Mesenchymal stem cell (in vitro differentiated cells and primary cell): Measurements from ENCODE around the gene MAPK1IP1L.

Experiments used
- DNase-seq: peaks from one replicate; pipeline ENCODE4 v3.0.0-alpha.2; 2013
- H2AFZ ChIP-seq: one replicate; pipeline ENCODE4 v1.6.1; 2013; ENCODE audit warnings: low read depth, mild to moderate bottlenecking, control low read depth, inconsistent platforms, low read length, moderate library complexity
- H2AK5ac ChIP-seq: 2 replicates; pipeline ENCODE4 v1.6.1; 2013; ENCODE audit warnings: low read length, moderate library complexity, mild to moderate bottlenecking, inconsistent platforms; ENCODE audit not compliant: severe bottlenecking
- H2BK120ac ChIP-seq: one replicate; pipeline ENCODE4 v1.6.1; 2013; ENCODE audit warnings: low read depth, mild to moderate bottlenecking, inconsistent platforms, low read length, moderate library complexity
- H2BK12ac ChIP-seq, 2 experiments: one replicate each; pipeline ENCODE4 v1.6.1; 2013; ENCODE audit warnings: inconsistent platforms in 2 of 2, low read length in 2 of 2, mild to moderate bottlenecking in 2 of 2, moderate library complexity in 2 of 2, control low read depth in 1 of 2
- H2BK15ac ChIP-seq: one replicate; pipeline ENCODE4 v1.6.1; 2013; ENCODE audit warnings: mild to moderate bottlenecking, low read depth, inconsistent platforms; ENCODE audit not compliant: poor library complexity, severe bottlenecking
- H2BK5ac ChIP-seq: 2 replicates; pipeline ENCODE4 v1.6.1; 2013; ENCODE audit warnings: low read depth, mild to moderate bottlenecking, low read length, control low read depth, inconsistent platforms; ENCODE audit not compliant: poor library complexity, severe bottlenecking
- H3K14ac ChIP-seq, 2 experiments: one replicate each; pipeline ENCODE4 v1.6.1; 2013; ENCODE audit warnings: inconsistent platforms in 2 of 2, low read length in 2 of 2, control low read depth in 1 of 2, mild to moderate bottlenecking in 1 of 2, moderate library complexity in 1 of 2
- H3K18ac ChIP-seq, 2 experiments: one replicate each; pipeline ENCODE4 v1.6.1; 2013; ENCODE audit warnings: inconsistent platforms in 2 of 2, low read length in 2 of 2, control low read depth in 1 of 2, low read depth in 1 of 2, mild to moderate bottlenecking in 1 of 2
- H3K23ac ChIP-seq, 2 experiments: one replicate each; pipeline ENCODE4 v1.6.1; 2013; ENCODE audit warnings: inconsistent platforms in 2 of 2, low read length in 2 of 2, mild to moderate bottlenecking in 2 of 2, moderate library complexity in 2 of 2, control low read depth in 1 of 2
- H3K27ac ChIP-seq: 2 replicates; pipeline ENCODE4 v1.5.1; 2013; ENCODE audit warnings: mild to moderate bottlenecking, moderate library complexity, low read length, control low read depth, inconsistent platforms; ENCODE audit not compliant: poor library complexity, severe bottlenecking
- H3K27me3 ChIP-seq, 2 experiments: 2 replicates each; pipeline versions ENCODE4 v1.6.1 to v1.7.0; 2013; ENCODE audit warnings: low read length in 2 of 2, mild to moderate bottlenecking in 2 of 2, moderate library complexity in 2 of 2, control low read depth in 1 of 2, inconsistent platforms in 1 of 2; ENCODE audit not compliant: control insufficient read depth in 1 of 2, insufficient read depth in 1 of 2
- H3K36me3 ChIP-seq, 2 experiments: 2 replicates each; pipeline versions ENCODE4 v1.6.1 to v1.7.0; 2013; ENCODE audit warnings: low read length in 2 of 2, control low read depth in 1 of 2, inconsistent platforms in 1 of 2, low read depth in 1 of 2, mild to moderate bottlenecking in 1 of 2; ENCODE audit not compliant: insufficient read depth in 2 of 2, control insufficient read depth in 1 of 2
- H3K4ac ChIP-seq, 2 experiments: one replicate each; pipeline ENCODE4 v1.6.1; 2013; ENCODE audit warnings: inconsistent platforms in 2 of 2, low read length in 2 of 2, mild to moderate bottlenecking in 2 of 2, moderate library complexity in 2 of 2, control low read depth in 1 of 2, low read depth in 1 of 2
- H3K4me1 ChIP-seq: 2 replicates; pipeline ENCODE4 v1.6.1; 2013; ENCODE audit warnings: low read depth, low read length, control low read depth; ENCODE audit not compliant: control insufficient read depth, insufficient read depth
- H3K4me2 ChIP-seq: 2 replicates; pipeline ENCODE4 v1.6.1; 2013; ENCODE audit warnings: low read length, mild to moderate bottlenecking, inconsistent platforms; ENCODE audit not compliant: poor library complexity, severe bottlenecking
- H3K4me3 ChIP-seq, 2 experiments: 2 replicates each; pipeline versions ENCODE4 v1.5.1 to v1.7.0; 2013; ENCODE audit warnings: low read length in 2 of 2, mild to moderate bottlenecking in 2 of 2, control low read depth in 1 of 2, low read depth in 1 of 2; ENCODE audit not compliant: insufficient read depth in 1 of 2
- H3K79me1 ChIP-seq: replicated peaks from 2 replicates; pipeline ENCODE4 v1.6.1; 2013; ENCODE audit warnings: mild to moderate bottlenecking, control low read depth, low read length, inconsistent platforms; ENCODE audit not compliant: poor library complexity, severe bottlenecking
- H3K9ac ChIP-seq: 2 replicates; pipeline ENCODE4 v1.7.0; 2013; ENCODE audit warnings: mild to moderate bottlenecking, low read length, moderate library complexity
- H3K9me3 ChIP-seq: 2 replicates; pipeline ENCODE4 v1.7.0; 2013; ENCODE audit warnings: mild to moderate bottlenecking, low read length; ENCODE audit not compliant: control insufficient read depth
- H4K8ac ChIP-seq: one replicate; pipeline ENCODE4 v1.6.1; 2013; ENCODE audit warnings: inconsistent platforms, mild to moderate bottlenecking, low read length, moderate library complexity
- H4K91ac ChIP-seq: one replicate; pipeline ENCODE4 v1.6.1; 2013; ENCODE audit warnings: mild to moderate bottlenecking, low read length, inconsistent platforms
- WGBS: methylation state at CpG from one replicate; pipeline ENCODE4 v1.1.7; 2013; ENCODE audit warnings: mixed read lengths; 5-methylcytosine and 5-hydroxymethylcytosine counted together

The MAPK1IP1L gene

GRCh38 chr14:55115861-55116245 is 64.4 kb downstream of the MAPK1IP1L start:
- Histone ChIP-seq H4K8ac (no peak overlapping the region), H3K27ac (no peak overlapping the region), H3K4me1 (no peaks in the 10 kb centered on the region), H4K91ac (no peak overlapping the region), H3K9ac (no peak overlapping the region), H3K4ac (no peak overlapping the region), H3K79me1 (no peaks in the 10 kb centered on the region), H2BK15ac (no peak overlapping the region), H3K4me3 (no peak overlapping the region), H3K27me3 (no peaks in the 10 kb centered on the region), H3K9me3 (no peaks in the 10 kb centered on the region), H3K36me3 (no peaks in the 10 kb centered on the region), H2BK5ac (no peak overlapping the region), H2AFZ (no peak overlapping the region), H2BK120ac (no peak overlapping the region), H3K23ac (no peak overlapping the region), H3K18ac (no peak overlapping the region), H2BK12ac (no peak overlapping the region), H3K14ac (no peak overlapping the region), H2AK5ac (no peak overlapping the region), H3K4me2 (no peak overlapping the region)
- 94% methylated on average over 2 of the region's 4 CpGs for WGBS
- DNase-seq, result no peak

- Histone ChIP-seq H2BK5ac (no peak overlapping the region), H4K91ac (no peak overlapping the region), H3K4me2 (no peak overlapping the region), H2BK15ac (no peak overlapping the region), H2AK5ac (no peak overlapping the region), H3K14ac (no peak overlapping the region), H3K4me3 (no peak overlapping the region), H2BK120ac (no peak overlapping the region), H3K23ac (no peak overlapping the region), H3K36me3 (no peaks in the 10 kb centered on the region), H3K27ac (no peak overlapping the region), H3K9ac (no peak overlapping the region), H3K18ac (no peak overlapping the region), H3K9me3 (no peaks in the 10 kb centered on the region), H2AFZ (no peak overlapping the region), H2BK12ac (peak overlapping the region; percentile 3 to 34), H3K4ac (no peak overlapping the region), H3K27me3 (no peaks in the 10 kb centered on the region), H3K79me1 (no peaks in the 10 kb centered on the region), H4K8ac (no peak overlapping the region), H3K4me1 (no peaks in the 10 kb centered on the region)
- no peak for DNase-seq
- WGBS, result 69% methylated on average over 10 of the region's 11 CpGs
Measured at GRCh38 chr14:55116246-55117030, 65.0 kb downstream of the MAPK1IP1L start.

GRCh38 chr14:55117803-55118441 is 66.5 kb downstream of the MAPK1IP1L start:
- no peak overlapping the region for H2BK15ac ChIP-seq
- H4K91ac ChIP-seq, result no peak overlapping the region
- H2AK5ac ChIP-seq, result no peak overlapping the region
- H3K9me3 ChIP-seq, result no peaks in the 10 kb centered on the region
- no peaks in the 10 kb centered on the region for H3K36me3 ChIP-seq
- no peaks in the 10 kb centered on the region for H3K79me1 ChIP-seq
- no peak overlapping the region for H2BK120ac ChIP-seq
- H3K9ac ChIP-seq, result peak overlapping the region; percentile 10
- peaks cover 6% of the 10 kb centered on the region for H3K4me1 ChIP-seq
- no peak overlapping the region for H3K27ac ChIP-seq
- H3K4me2 ChIP-seq, result no peak overlapping the region
- H4K8ac ChIP-seq, result no peak overlapping the region
- H3K4ac ChIP-seq, result no peak overlapping the region
- no peak overlapping the region for H3K4me3 ChIP-seq
- H3K14ac ChIP-seq, result no peak overlapping the region
- 88% methylated on average over 6 of the region's 7 CpGs for WGBS
- peak overlapping the region in 1 of 2 experiments; percentile 70 for H2BK12ac ChIP-seq
- no peak overlapping the region for H2BK5ac ChIP-seq
- peak overlapping the region; percentile 16 to 23 for H3K18ac ChIP-seq
- no peak overlapping the region for H3K23ac ChIP-seq
- H3K27me3 ChIP-seq, result no peaks in the 10 kb centered on the region
- DNase-seq, result peak; percentile 75
- no peak overlapping the region for H2AFZ ChIP-seq

- Histone ChIP-seq H4K8ac (no peak overlapping the region), H2AFZ (no peak overlapping the region), H3K4ac (peak overlapping the region in 1 of 2 experiments; percentile 43), H2BK120ac (no peak overlapping the region), H3K4me1 (peaks cover 12% of the 10 kb centered on the region), H2BK15ac (no peak overlapping the region), H3K18ac (peak overlapping the region in 1 of 2 experiments; percentile 70), H4K91ac (no peak overlapping the region), H3K14ac (no peak overlapping the region), H3K27ac (no peak overlapping the region), H3K23ac (no peak overlapping the region), H3K4me2 (no peak overlapping the region), H2AK5ac (no peak overlapping the region), H2BK12ac (no peak overlapping the region), H3K27me3 (no peaks in the 10 kb centered on the region), H2BK5ac (no peak overlapping the region), H3K36me3 (no peaks in the 10 kb centered on the region), H3K79me1 (no peaks in the 10 kb centered on the region), H3K4me3 (no peak overlapping the region), H3K9me3 (no peaks in the 10 kb centered on the region), H3K9ac (peak overlapping the region; percentile 10)
- DNase-seq, result no peak
- no CpG with 5 or more reads among the region's 3 CpGs for WGBS
Measured at GRCh38 chr14:55118761-55119160, 67.3 kb downstream of the MAPK1IP1L start.
